Measurements from ENCODE around the gene BACH1.

Gene BACH1

DNA sequence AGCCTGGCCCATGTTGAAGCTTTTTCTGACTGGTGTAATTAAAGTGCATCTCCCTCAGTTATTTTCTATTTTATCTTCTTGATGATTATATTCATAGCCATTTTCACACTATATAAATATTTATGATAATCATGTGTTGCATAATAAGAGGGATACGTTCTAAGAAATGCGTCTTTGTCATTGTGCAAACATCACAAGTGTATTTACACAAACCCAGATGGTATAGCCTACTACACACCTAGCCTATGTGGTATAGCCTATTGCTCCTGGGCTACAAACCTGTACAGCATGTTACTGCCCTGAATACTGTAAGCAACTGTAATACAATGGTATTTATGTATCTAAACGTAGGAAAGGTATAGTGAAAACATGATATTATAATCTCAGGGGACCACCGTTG is 88.1 kb downstream of the BACH1 start:
- TF ChIP-seq, protein P1, sequence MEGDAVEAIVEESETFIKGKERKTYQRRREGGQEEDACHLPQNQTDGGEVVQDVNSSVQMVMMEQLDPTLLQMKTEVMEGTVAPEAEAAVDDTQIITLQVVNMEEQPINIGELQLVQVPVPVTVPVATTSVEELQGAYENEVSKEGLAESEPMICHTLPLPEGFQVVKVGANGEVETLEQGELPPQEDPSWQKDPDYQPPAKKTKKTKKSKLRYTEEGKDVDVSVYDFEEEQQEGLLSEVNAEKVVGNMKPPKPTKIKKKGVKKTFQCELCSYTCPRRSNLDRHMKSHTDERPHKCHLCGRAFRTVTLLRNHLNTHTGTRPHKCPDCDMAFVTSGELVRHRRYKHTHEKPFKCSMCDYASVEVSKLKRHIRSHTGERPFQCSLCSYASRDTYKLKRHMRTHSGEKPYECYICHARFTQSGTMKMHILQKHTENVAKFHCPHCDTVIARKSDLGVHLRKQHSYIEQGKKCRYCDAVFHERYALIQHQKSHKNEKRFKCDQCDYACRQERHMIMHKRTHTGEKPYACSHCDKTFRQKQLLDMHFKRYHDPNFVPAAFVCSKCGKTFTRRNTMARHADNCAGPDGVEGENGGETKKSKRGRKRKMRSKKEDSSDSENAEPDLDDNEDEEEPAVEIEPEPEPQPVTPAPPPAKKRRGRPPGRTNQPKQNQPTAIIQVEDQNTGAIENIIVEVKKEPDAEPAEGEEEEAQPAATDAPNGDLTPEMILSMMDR (IDR thresholded peaks at IDR 0.05; ENCODE audit: low read depth, low read length), result no peak
- no peak overlapping the region for H3K4me3 ChIP-seq (ENCODE audit: low read depth, low read length)

DNA sequence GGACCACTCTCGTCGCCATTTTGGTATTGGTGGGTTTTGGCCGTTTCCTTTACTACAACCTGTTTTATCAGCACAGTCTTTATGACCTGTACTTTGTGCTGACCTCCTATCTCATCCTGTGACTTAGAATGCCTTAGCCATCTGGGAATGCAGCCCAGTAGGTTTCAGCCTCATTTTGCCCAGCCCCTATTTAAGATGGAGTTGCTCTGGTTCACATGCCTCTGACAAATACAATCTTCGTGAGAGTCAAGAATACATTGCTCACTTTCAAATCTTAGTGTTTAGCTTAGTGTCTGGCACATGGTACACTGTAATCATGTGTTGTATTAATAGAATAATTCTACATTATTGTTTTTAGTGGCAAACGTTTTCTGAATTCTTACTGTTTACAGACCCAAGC is 88.9 kb downstream of the BACH1 start:
- H3K4me3 ChIP-seq (ENCODE audit: low read depth, low read length), result no peak overlapping the region
- TF ChIP-seq, protein P1 (IDR thresholded peaks at IDR 0.05; ENCODE audit: low read depth, low read length), result no peak

DNA sequence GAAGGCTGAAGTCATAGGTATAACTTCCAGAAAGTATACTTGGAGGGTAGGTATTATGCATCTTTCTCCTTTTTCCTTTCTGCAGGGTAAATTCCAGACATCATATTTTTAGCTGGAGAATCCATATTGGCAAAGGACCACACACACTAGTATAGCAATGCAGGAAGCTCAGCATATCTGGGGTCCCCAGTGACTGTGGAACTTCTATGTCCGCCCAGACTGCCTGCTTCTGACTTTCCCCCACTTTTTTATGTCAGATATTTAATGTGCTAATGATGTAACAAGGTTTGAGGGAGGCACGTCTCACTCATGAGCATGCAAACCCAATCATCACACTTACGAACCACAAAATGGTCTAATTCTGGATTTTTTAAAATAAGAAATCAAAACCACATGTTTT is 90.4 kb downstream of the BACH1 start:
- no peak overlapping the region for H3K4me3 ChIP-seq (ENCODE audit: low read depth, low read length)
- TF ChIP-seq, protein P1 (IDR thresholded peaks at IDR 0.05; ENCODE audit: low read depth, low read length), result no peak

DNA sequence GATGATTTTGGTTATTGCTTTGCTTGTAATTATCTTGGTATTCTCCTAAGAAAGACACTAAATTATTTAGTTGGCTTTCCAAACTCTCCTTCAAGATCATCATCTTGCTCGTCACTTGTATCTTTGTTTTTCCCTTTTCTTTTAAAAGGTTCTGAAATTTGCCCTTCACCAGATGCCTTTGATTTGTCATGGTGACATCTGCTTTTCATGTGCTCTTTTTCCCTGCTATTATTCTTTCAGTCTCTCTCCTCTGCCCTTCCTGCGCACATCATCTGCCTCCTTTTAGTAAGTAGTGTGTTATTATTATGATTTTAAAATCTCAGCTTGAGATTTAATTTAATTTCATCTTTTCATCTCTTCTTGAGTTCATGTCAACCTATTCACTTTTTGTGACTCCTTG is 92.1 kb downstream of the BACH1 start:
- TF ChIP-seq, protein P1 (IDR thresholded peaks at IDR 0.05; ENCODE audit: low read depth, low read length), result no peak
- no peak overlapping the region for H3K4me3 ChIP-seq (ENCODE audit: low read depth, low read length)

DNA sequence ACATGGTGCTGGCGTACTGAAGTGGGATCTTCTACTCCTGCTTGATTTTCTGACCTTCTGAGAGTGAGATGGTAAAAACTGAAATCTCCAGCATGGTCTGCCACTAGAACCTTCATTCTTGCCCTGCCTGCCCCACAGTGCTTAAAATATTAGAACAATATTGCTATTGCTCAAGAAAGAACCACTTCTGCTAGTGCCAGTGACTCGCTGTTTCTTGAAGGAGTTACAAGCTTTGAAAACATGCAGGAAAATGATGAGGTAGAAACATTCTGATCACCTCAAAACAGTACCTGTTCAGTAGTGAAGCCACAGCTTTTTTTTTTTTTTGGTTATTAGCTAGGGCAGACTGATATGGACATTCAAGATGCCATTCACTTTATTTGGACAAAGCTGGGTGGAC is 95.3 kb downstream of the BACH1 start:
- no peak overlapping the region for H3K4me3 ChIP-seq (ENCODE audit: low read depth, low read length)
- TF ChIP-seq, protein P1 (IDR thresholded peaks at IDR 0.05; ENCODE audit: low read depth, low read length), result no peak

Data from WI38 (cell line).